ENCODE measurements around the gene POU6F2.

DNA sequence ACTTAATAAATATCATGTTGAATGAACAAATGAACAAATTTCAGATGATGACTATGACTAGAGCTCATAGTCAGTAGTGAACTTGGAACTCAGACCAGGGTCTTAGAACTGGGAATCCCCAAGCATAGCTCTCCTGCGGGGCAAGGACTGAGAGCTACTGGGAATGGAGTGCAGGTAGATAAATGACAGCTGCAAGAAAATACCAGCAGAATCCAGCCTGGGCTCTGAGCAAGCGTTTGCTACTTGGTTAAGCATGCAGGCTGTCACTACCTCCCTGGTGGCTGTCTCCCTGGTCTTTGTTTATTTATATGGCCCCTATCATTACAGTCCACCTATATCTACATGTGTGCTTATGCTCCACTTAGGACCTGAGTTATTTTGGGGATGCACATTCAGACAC, 208.4 kb downstream of the POU6F2 start:
- TF ChIP-seq CEBPB (IDR thresholded peaks at IDR 0.05; ENCODE audit: low read depth, low read length) (no peak), CTCF (conservative IDR thresholded peaks at IDR 0.05; ENCODE audit: low read depth, low read length) (no peak), POLR2A (IDR thresholded peaks at IDR 0.05; ENCODE audit: low read depth, low read length) (no peak)

All from IMR-90 (cell line).